MCF 10A (cell line): ENCODE measurements around the gene RSPH9. TPM values are rescaled to one million over a fixed set of nuclear protein-coding genes. Genes with fewer than 3 reads are reported as not detected.

Experiments used
- BruUV-seq: library from RNA; stranded (reverse); fragments of 400-500 nt; replicated peaks from 2 replicates; lab custom pipeline; 2021; lab: Mats Ljungman, UMichigan
- CTCF ChIA-PET: fragments of 300-600 bp; sonication (Branson Sonifier 250); formaldehyde crosslinking; extraction: SDS; loops from one replicate; lab custom pipeline; 2021; ENCODE audit warnings: antibody characterized with exemption, inconsistent platforms; lab: Yijun Ruan, JAX
- POLR2A ChIA-PET: fragments of 300-600, 350-650 bp; sonication (Branson Sonifier 250); formaldehyde crosslinking; extraction: SDS; loops from one replicate; lab custom pipeline; 2020; ENCODE audit warnings: antibody characterized with exemption, inconsistent platforms; lab: Yijun Ruan, JAX
- DNase-seq: peaks from one replicate; pipeline ENCODE4 v3.0.0-alpha.2; 2018; ENCODE audit not compliant: unreplicated experiment
- H3K27ac Mint-ChIP-seq: one replicate; pipeline ENCODE4 v1.8.0; 2022; ENCODE audit warnings: mild to moderate bottlenecking, low read depth, mixed read lengths; ENCODE audit not compliant: unreplicated experiment
- H3K27me3 Mint-ChIP-seq: one replicate; pipeline ENCODE4 v1.8.0; 2022; ENCODE audit warnings: mixed read lengths; ENCODE audit not compliant: insufficient read depth, unreplicated experiment
- H3K36me3 Mint-ChIP-seq: one replicate; pipeline ENCODE4 v1.8.0; 2022; ENCODE audit warnings: mild to moderate bottlenecking, moderate library complexity, mixed read lengths; ENCODE audit not compliant: insufficient read depth, unreplicated experiment
- H3K4me1 Mint-ChIP-seq: one replicate; pipeline ENCODE4 v1.8.0; 2022; ENCODE audit warnings: mixed read lengths; ENCODE audit not compliant: insufficient read depth, unreplicated experiment
- H3K4me3 Mint-ChIP-seq: one replicate; pipeline ENCODE4 v1.8.0; 2022; ENCODE audit warnings: mild to moderate bottlenecking, moderate library complexity, mixed read lengths; ENCODE audit not compliant: unreplicated experiment
- H3K9me3 Mint-ChIP-seq: one replicate; pipeline ENCODE4 v1.8.0; 2022; ENCODE audit warnings: mixed read lengths; ENCODE audit not compliant: unreplicated experiment
- CTCF ChIP-seq: fragments of 200-600 bp; IDR thresholded peaks from one replicate; pipeline ENCODE4 v1.8.0; 2022; ENCODE audit warnings: antibody characterized with exemption, mild to moderate bottlenecking; ENCODE audit not compliant: unreplicated experiment
- intact Hi-C: fragments of 100-400 bp; cut with micrococcal nuclease; formaldehyde crosslinking; loops from 2 replicates; pipeline ENCODE4 v1.14.1; 2022
- total RNA-seq: library from RNA; stranded (reverse); gene quantifications from 2 replicates; pipeline ENCODE4 v1.2.3, GENCODE V29; 2022

Gene RSPH9
- total RNA-seq, 1 experiment from 2014 or later: not detected

DNA sequence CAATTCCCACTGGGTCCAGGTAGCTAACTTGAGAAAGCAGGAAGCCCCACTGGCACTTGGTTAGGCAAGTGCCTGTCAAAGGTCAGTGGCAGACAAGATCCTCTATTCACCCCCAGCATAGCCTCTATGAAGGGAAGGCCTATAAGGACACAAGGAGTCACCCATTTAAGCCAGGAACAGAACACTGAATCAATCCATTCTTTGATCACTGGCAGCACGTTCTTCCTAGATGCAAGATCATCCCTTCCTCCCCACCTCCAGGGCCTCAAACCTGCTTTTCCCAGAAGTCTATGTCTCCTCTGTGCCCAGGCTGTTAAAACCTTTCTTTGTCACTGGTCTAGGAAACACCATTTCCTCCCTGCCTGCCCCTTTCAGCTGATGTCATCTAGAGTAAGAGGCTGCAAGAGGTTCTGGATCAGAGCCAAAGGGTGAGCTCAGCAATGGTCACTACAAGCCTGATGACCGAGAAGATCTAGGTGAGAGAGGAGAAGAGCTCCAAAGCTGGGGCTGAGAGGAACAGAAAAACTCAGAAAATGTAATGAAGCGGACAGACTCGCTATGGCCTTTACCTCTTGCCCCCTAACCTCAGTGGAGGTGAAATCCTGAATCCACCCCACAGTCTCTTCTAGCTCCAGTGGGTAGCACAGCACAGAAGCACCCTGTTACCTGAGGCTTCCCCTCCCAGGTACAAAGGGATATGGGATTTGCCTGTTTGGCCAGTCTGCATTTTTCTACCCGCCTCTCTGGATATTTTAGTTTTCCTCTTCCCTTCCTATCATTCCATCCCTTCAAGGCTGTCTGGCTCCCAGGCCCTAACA is 17.6 kb upstream of the RSPH9 start:
- peak; percentile 90 for DNase-seq
- H3K4me1 Mint-ChIP-seq: peaks cover 39% of the 10 kb centered on the region
- ChIA-PET CTCF (interaction anchor here (0.8 to 1.1 kb wide), 2 partner anchors 19 to 434 kb away, joined by 4 to 5 read pairs; no protein-coding TSS in a partner anchor), POLR2A (interaction anchor here (0.5 to 3.0 kb wide), 16 partner anchors 9 to 1898 kb away, joined by 3 to 13 read pairs (median 4); partner anchors contain the start of genes MAD2L1BP, POLH, VEGFA and XPO5)
- H3K36me3 Mint-ChIP-seq: peaks cover 31% of the 10 kb centered on the region
- no peak for TF ChIP-seq CTCF
- H3K4me3 Mint-ChIP-seq: peak overlapping the region; percentile 99
- H3K27me3 Mint-ChIP-seq: no peaks in the 10 kb centered on the region
- BruUV-seq: TSS peak; percentile 47
- no peaks in the 10 kb centered on the region for H3K9me3 Mint-ChIP-seq
- H3K27ac Mint-ChIP-seq: peak overlapping the region; percentile 98
- intact Hi-C loops: no loop called here

DNA sequence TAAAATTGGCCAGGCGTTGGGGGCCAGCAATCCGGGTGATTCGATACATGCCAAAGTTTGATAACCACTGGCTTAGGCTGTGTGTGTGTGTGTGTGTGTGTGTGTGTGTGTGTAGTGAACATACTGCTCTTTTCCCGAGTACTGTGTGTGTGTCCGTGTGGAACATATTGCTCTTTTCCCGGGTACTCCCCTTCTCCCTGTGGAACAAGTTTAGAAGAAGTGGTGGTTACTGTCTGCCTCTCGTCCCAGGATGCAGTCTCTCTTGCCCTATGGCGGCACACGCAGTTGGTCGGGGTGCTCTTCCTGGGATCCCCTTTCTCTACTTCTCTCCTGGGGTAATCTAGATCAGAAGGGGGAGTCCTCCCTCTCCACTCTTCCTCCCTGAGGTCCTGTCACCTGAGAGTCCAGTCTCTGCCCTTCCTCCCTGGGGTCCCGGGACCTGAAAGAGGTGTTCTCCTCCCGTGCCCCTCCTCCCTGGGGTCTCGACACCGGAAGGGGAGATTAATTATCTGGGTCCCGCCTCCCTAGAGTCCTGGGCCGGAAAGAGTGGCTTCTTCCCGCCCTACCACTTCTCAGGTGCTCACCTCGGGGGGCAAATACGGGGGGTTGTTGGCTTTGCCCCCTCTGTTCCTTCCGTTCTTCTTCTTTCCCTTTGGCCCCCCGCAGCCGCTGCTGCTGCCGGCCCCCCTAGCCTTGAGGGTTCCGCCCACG is 16.3 kb upstream of the RSPH9 start:
- DNase-seq: peak; percentile 40
- Mint-ChIP-seq H3K36me3 (peaks cover 17% of the 10 kb centered on the region), H3K4me3 (peak overlapping the region; percentile 99), H3K4me1 (peaks cover 39% of the 10 kb centered on the region), H3K27ac (peak overlapping the region; percentile 97), H3K9me3 (no peaks in the 10 kb centered on the region), H3K27me3 (no peaks in the 10 kb centered on the region)
- no TSS peak for BruUV-seq
- no peak for TF ChIP-seq CTCF
- POLR2A ChIA-PET: interaction anchor here (0.6 to 3.0 kb wide), 23 partner anchors 10 to 619 kb away, joined by 3 to 49 read pairs (median 6); partner anchors contain the start of genes HSP90AB1, KLC4, KLHDC3 and MRPL2
- CTCF ChIA-PET: interaction anchor here (0.8 to 1.2 kb wide), 2 partner anchors 20 to 435 kb away, joined by 4 to 5 read pairs; no protein-coding TSS in a partner anchor
- intact Hi-C loops: loop anchor here (2.0 kb wide), 1 partner anchor 142 kb away; the partner anchor contains the start of gene VEGFA

- H3K27me3 Mint-ChIP-seq: no peaks in the 10 kb centered on the region
- ChIA-PET POLR2A (interaction anchor here (0.5 to 2.3 kb wide), 42 partner anchors 10 to 645 kb away, joined by 3 to 49 read pairs (median 4); partner anchors contain the start of genes HSP90AB1, KLC4, KLHDC3 and MRPL2), CTCF (interaction anchor here (1.1 to 1.2 kb wide), 2 partner anchors 21 to 144 kb away, joined by 3 to 5 read pairs; no protein-coding TSS in a partner anchor)
- peak; percentile 100 for DNase-seq
- H3K4me3 Mint-ChIP-seq: peak within 1 kb of the TSS; percentile 99
- intact Hi-C loops: loop anchor here (2.0 kb wide), 1 partner anchor 142 kb away; the partner anchor contains the start of gene VEGFA
- H3K27ac Mint-ChIP-seq: peak within 1 kb of the TSS; percentile 97
- H3K36me3 Mint-ChIP-seq: peaks cover 12% of the 10 kb centered on the region
- H3K4me1 Mint-ChIP-seq: peaks cover 39% of the 10 kb centered on the region
- TF ChIP-seq CTCF: no peak
- H3K9me3 Mint-ChIP-seq: no peaks in the 10 kb centered on the region
- no TSS peak for BruUV-seq
Measured at GRCh38 chr6:43629104-43629504, 15.7 kb upstream of the RSPH9 start, which contains the start of gene GTPBP2. Gene GTPBP2 (minus strand): TSS chr6:43629264. CDS start chr6:43629162, 102 bp downstream.
